Subcutaneous abdominal adipose tissue (tissue), 5 donors: ENCODE measurements around the gene COASY.

Experiments
- H3K27ac ChIP-seq: one replicate; pipeline ENCODE4 v1.7.0; 2013; ENCODE audit warnings: low read depth, mild to moderate bottlenecking, inconsistent platforms, low read length, moderate library complexity
- H3K27me3 ChIP-seq, 5 donors: one replicate each; pipeline ENCODE4 v1.7.0; 2013; ENCODE audit warnings: low read length in 5 of 5, inconsistent platforms in 1 of 5; ENCODE audit not compliant: control insufficient read depth in 5 of 5, insufficient read depth in 4 of 5
- H3K36me3 ChIP-seq, 5 donors: one replicate each; pipeline ENCODE4 v1.7.0; 2013; ENCODE audit warnings: low read length in 5 of 5; ENCODE audit not compliant: control insufficient read depth in 5 of 5, insufficient read depth in 5 of 5
- H3K4me1 ChIP-seq, 5 donors: one replicate each; pipeline ENCODE4 v1.7.0; 2013; ENCODE audit warnings: low read length in 5 of 5, mild to moderate bottlenecking in 3 of 5, moderate library complexity in 1 of 5; ENCODE audit not compliant: control insufficient read depth in 5 of 5, insufficient read depth in 5 of 5
- H3K4me3 ChIP-seq, 5 donors: one replicate each; pipeline ENCODE4 v1.7.0; 2013; ENCODE audit warnings: low read length in 5 of 5, low read depth in 1 of 5
- H3K9ac ChIP-seq, 5 donors: one replicate each; pipeline ENCODE4 v1.7.0; 2013; ENCODE audit warnings: low read length in 5 of 5, mild to moderate bottlenecking in 4 of 5, moderate library complexity in 3 of 5
- H3K9me3 ChIP-seq, 5 donors: one replicate each; pipeline ENCODE4 v1.7.0; 2013; ENCODE audit warnings: low read length in 5 of 5; ENCODE audit not compliant: control insufficient read depth in 5 of 5
- donor health status: healthy.
- donor health status: healthy.
- donor health status: healthy.
- donor health status: healthy.
- donor health status: healthy.

COASY gene

GRCh38 chr17:42561897-42562387 lies at the start of gene COASY:
Gene COASY, plus strand, starts transcription at chr17:42562148. Its CDS starts 475 bp downstream, at chr17:42562623.
- Histone ChIP-seq H3K9me3 (no peaks in the 10 kb centered on the region), H3K27ac (peak within 1 kb of the TSS; percentile 93)

GRCh38 chr17:42512246-42512645 lies 49.7 kb upstream of the COASY start:
- H3K9me3 ChIP-seq, result no peaks in the 10 kb centered on the region
- no peaks in the 10 kb centered on the region for H3K27me3 ChIP-seq
- peak overlapping the region; percentile 25 to 96 (median 65) for H3K9ac ChIP-seq
- peaks cover 0 to 58% (median 45%) of the 10 kb centered on the region in 5 donors for H3K36me3 ChIP-seq
- peak overlapping the region in 1 of 5 donors; percentile 14 for H3K4me3 ChIP-seq
- peaks cover 20 to 59% (median 47%) of the 10 kb centered on the region in 5 donors for H3K4me1 ChIP-seq
- H3K27ac ChIP-seq, result peak overlapping the region; percentile 96

More at GRCh38 chr17:42561897-42562387, at the start of gene COASY:
- H3K27me3 ChIP-seq, result no peaks in the 10 kb centered on the region
- H3K36me3 ChIP-seq, result peaks cover 0 to 26% (median 22%) of the 10 kb centered on the region in 5 donors
- peak within 1 kb of the TSS; percentile 89 to 98 (median 97) for H3K9ac ChIP-seq
- peaks cover 10 to 48% (median 43%) of the 10 kb centered on the region in 5 donors for H3K4me1 ChIP-seq
- peak within 1 kb of the TSS; percentile 83 to 97 (median 96) for H3K4me3 ChIP-seq

GRCh38 chr17:42512733-42513251 lies 49.2 kb upstream of the COASY start:
- no peaks in the 10 kb centered on the region for H3K9me3 ChIP-seq
- H3K4me3 ChIP-seq, result peak overlapping the region in 1 of 5 donors; percentile 14
- H3K27ac ChIP-seq, result peak overlapping the region; percentile 96
- peaks cover 0 to 54% (median 40%) of the 10 kb centered on the region in 5 donors for H3K36me3 ChIP-seq
- H3K9ac ChIP-seq, result peak overlapping the region; percentile 48 to 96 (median 71)
- H3K27me3 ChIP-seq, result no peaks in the 10 kb centered on the region
- peaks cover 23 to 64% (median 52%) of the 10 kb centered on the region in 5 donors for H3K4me1 ChIP-seq

GRCh38 chr17:42513686-42514085 lies 48.3 kb upstream of the COASY start:
- Histone ChIP-seq H3K27ac (peak overlapping the region; percentile 96), H3K4me3 (no peak overlapping the region), H3K36me3 (peaks cover 0 to 45% (median 33%) of the 10 kb centered on the region in 5 donors), H3K27me3 (no peaks in the 10 kb centered on the region), H3K4me1 (peaks cover 32 to 73% (median 61%) of the 10 kb centered on the region in 5 donors), H3K9ac (peak overlapping the region; percentile 48 to 96 (median 71)), H3K9me3 (no peaks in the 10 kb centered on the region)

GRCh38 chr17:42514279-42514678 lies 47.7 kb upstream of the COASY start:
- Histone ChIP-seq H3K9ac (peak overlapping the region in 3 of 5 donors; percentile 65 to 96 (median 76)), H3K4me1 (peaks cover 38 to 76% (median 67%) of the 10 kb centered on the region in 5 donors), H3K36me3 (peaks cover 0 to 39% (median 27%) of the 10 kb centered on the region in 5 donors), H3K27ac (peak overlapping the region; percentile 96), H3K27me3 (no peaks in the 10 kb centered on the region), H3K4me3 (peak overlapping the region in 1 of 5 donors; percentile 31), H3K9me3 (no peaks in the 10 kb centered on the region)

GRCh38 chr17:42514867-42515266 lies 47.1 kb upstream of the COASY start:
- Histone ChIP-seq H3K4me1 (peaks cover 43 to 78% (median 73%) of the 10 kb centered on the region in 5 donors), H3K36me3 (peaks cover 0 to 34% (median 23%) of the 10 kb centered on the region in 5 donors), H3K9me3 (no peaks in the 10 kb centered on the region), H3K27me3 (no peaks in the 10 kb centered on the region), H3K9ac (peak overlapping the region in 3 of 5 donors; percentile 42 to 60 (median 56)), H3K4me3 (peak overlapping the region in 1 of 5 donors; percentile 31), H3K27ac (peak overlapping the region; percentile 96)

- no peak overlapping the region for H3K4me3 ChIP-seq
- H3K9me3 ChIP-seq, result no peaks in the 10 kb centered on the region
- peaks cover 0 to 34% (median 14%) of the 10 kb centered on the region in 5 donors for H3K36me3 ChIP-seq
- peak overlapping the region in 4 of 5 donors; percentile 21 to 75 (median 54) for H3K9ac ChIP-seq
- H3K27me3 ChIP-seq, result no peaks in the 10 kb centered on the region
- peak overlapping the region; percentile 100 for H3K27ac ChIP-seq
- H3K4me1 ChIP-seq, result peaks cover 60 to 94% (median 92%) of the 10 kb centered on the region in 5 donors
These were observed 44.4 kb upstream of the COASY start for GRCh38 chr17:42517516-42517915.

GRCh38 chr17:42518046-42518754 lies 43.7 kb upstream of the COASY start:
- peaks cover 60 to 94% (median 92%) of the 10 kb centered on the region in 5 donors for H3K4me1 ChIP-seq
- no peaks in the 10 kb centered on the region for H3K27me3 ChIP-seq
- peak overlapping the region; percentile 100 for H3K27ac ChIP-seq
- peaks cover 0 to 36% (median 14%) of the 10 kb centered on the region in 5 donors for H3K36me3 ChIP-seq
- peak overlapping the region; percentile 67 to 92 (median 75) for H3K9ac ChIP-seq
- peak overlapping the region in 4 of 5 donors; percentile 9 to 32 (median 18) for H3K4me3 ChIP-seq
- no peaks in the 10 kb centered on the region for H3K9me3 ChIP-seq

- peak overlapping the region; percentile 48 to 92 (median 75) for H3K9ac ChIP-seq
- peaks cover 0 to 36% (median 13%) of the 10 kb centered on the region in 5 donors for H3K36me3 ChIP-seq
- peaks cover 53 to 90% (median 88%) of the 10 kb centered on the region in 5 donors for H3K4me1 ChIP-seq
- H3K27me3 ChIP-seq, result no peaks in the 10 kb centered on the region
- peak overlapping the region in 3 of 5 donors; percentile 24 to 32 (median 27) for H3K4me3 ChIP-seq
- H3K9me3 ChIP-seq, result no peaks in the 10 kb centered on the region
- peak overlapping the region; percentile 100 for H3K27ac ChIP-seq
These were observed 43.0 kb upstream of the COASY start for GRCh38 chr17:42518755-42519545.
